Measurements from ENCODE around the gene ARL1. TPM values are rescaled to one million over a fixed set of nuclear protein-coding genes. Genes with fewer than 3 reads are reported as not detected.
"Not testable (repeated sequence)": the region's sequence is repeated elsewhere in the genome, so short reads cannot be mapped to it uniquely, and the experiment has no call there.

ARL1 gene
- total RNA-seq, 2 donors from 2014 or later = 50.2 to 95.0 TPM

- Histone ChIP-seq H3K36me3 (no peaks in the 10 kb centered on the region), H3K27ac (no peak overlapping the region), H3K9me3 (no peaks in the 10 kb centered on the region), H3K27me3 (replicated peaks; ENCODE audit: insufficient read depth) (no peaks in the 10 kb centered on the region), H3K4me1 (replicated peaks) (no peaks in the 10 kb centered on the region), H3K4me3 (no peak overlapping the region)
- WGBS = 0% methylated on average over 2 of the region's 2 CpGs
- intact Hi-C loops (cut with DNase I) = loop anchor here (5.0 kb wide), 1 partner anchor 428 kb away; no protein-coding TSS in a partner anchor
- DNase-seq (ENCODE audit: low spot score) = peak; percentile 46
- TF ChIP-seq CTCF (IDR thresholded peaks at IDR 0.05) (peak; percentile 31 to 76 (median 66)), POLR2A (IDR thresholded peaks at IDR 0.05) (no peak), POLR2AphosphoS5 (IDR thresholded peaks at IDR 0.05) (no peak)
These were observed 7.1 kb upstream of the ARL1 start for GRCh38 chr12:101414533-101415119.

- H3K27ac ChIP-seq; H3K4me3 ChIP-seq; H3K27me3 ChIP-seq (replicated peaks; ENCODE audit: insufficient read depth); H3K9me3 ChIP-seq; H3K4me1 ChIP-seq (replicated peaks); intact Hi-C loops (cut with DNase I); DNase-seq (ENCODE audit: low spot score); H3K36me3 ChIP-seq: not testable (repeated sequence)
- WGBS = 83% methylated on average over 8 of the region's 8 CpGs
These were observed 2.6 kb upstream of the ARL1 start for GRCh38 chr12:101410169-101410568.

GRCh38 chr12:101407049-101407435 lies 530 bp downstream of the ARL1 start:
- Histone ChIP-seq H3K36me3 (no peaks in the 10 kb centered on the region), H3K4me1 (replicated peaks) (peaks cover 9% of the 10 kb centered on the region), H3K27me3 (replicated peaks; ENCODE audit: insufficient read depth) (no peaks in the 10 kb centered on the region), H3K9me3 (no peaks in the 10 kb centered on the region), H3K27ac (peak overlapping the region; percentile 83 to 94), H3K4me3 (peak overlapping the region; percentile 62 to 77)
- TF ChIP-seq CTCF (IDR thresholded peaks at IDR 0.05) (no peak), POLR2AphosphoS5 (IDR thresholded peaks at IDR 0.05) (no peak), POLR2A (IDR thresholded peaks at IDR 0.05) (no peak)
- intact Hi-C loops (cut with DNase I) = loop anchor here (5.0 to 10.0 kb wide), 4 partner anchors 158 to 425 kb away; partner anchors contain the start of genes CHPT1 and GNPTAB
- 1% methylated on average over 18 of the region's 18 CpGs for WGBS
- peak; percentile 20 for DNase-seq (ENCODE audit: low spot score)

GRCh38 chr12:101391181-101391580 lies 16.4 kb downstream of the ARL1 start:
- 44% methylated on average over 3 of the region's 3 CpGs for WGBS
- H3K9me3 ChIP-seq; H3K27ac ChIP-seq; DNase-seq (ENCODE audit: low spot score); H3K4me1 ChIP-seq (replicated peaks); intact Hi-C loops (cut with DNase I); H3K27me3 ChIP-seq (replicated peaks; ENCODE audit: insufficient read depth); H3K36me3 ChIP-seq; H3K4me3 ChIP-seq: not testable (repeated sequence)

- Histone ChIP-seq H3K4me1 (replicated peaks) (no peaks in the 10 kb centered on the region), H3K36me3 (peaks cover 0 to 3% of the 10 kb centered on the region in 2 donors), H3K27ac (no peak overlapping the region), H3K27me3 (replicated peaks; ENCODE audit: insufficient read depth) (no peaks in the 10 kb centered on the region), H3K9me3 (no peaks in the 10 kb centered on the region), H3K4me3 (no peak overlapping the region)
- intact Hi-C loops (cut with DNase I) = no loop called here
- TF ChIP-seq POLR2AphosphoS5 (IDR thresholded peaks at IDR 0.05) (no peak), POLR2A (IDR thresholded peaks at IDR 0.05) (no peak), CTCF (IDR thresholded peaks at IDR 0.05) (no peak)
- DNase-seq (ENCODE audit: low spot score) = no peak
These were observed 28.4 kb downstream of the ARL1 start for GRCh38 chr12:101379149-101379548.

GRCh38 chr12:101375573-101375972 lies 32.0 kb downstream of the ARL1 start:
- Histone ChIP-seq H3K9me3 (no peaks in the 10 kb centered on the region), H3K27ac (no peak overlapping the region), H3K4me1 (replicated peaks) (no peaks in the 10 kb centered on the region), H3K27me3 (replicated peaks; ENCODE audit: insufficient read depth) (no peaks in the 10 kb centered on the region), H3K4me3 (no peak overlapping the region), H3K36me3 (no peaks in the 10 kb centered on the region)
- WGBS = 91% methylated on average over 5 of the region's 5 CpGs
- intact Hi-C loops (cut with DNase I) = no loop called here
- TF ChIP-seq CTCF (IDR thresholded peaks at IDR 0.05) (no peak), POLR2A (IDR thresholded peaks at IDR 0.05) (no peak), POLR2AphosphoS5 (IDR thresholded peaks at IDR 0.05) (no peak)
- no peak for DNase-seq (ENCODE audit: low spot score)
